ENCODE data around the gene STK24. TPM values are rescaled to one million over a fixed set of nuclear protein-coding genes. Genes with fewer than 3 reads are reported as not detected.

STK24 gene
- total and polyA plus RNA-seq, 10 of the 15 experiments (the other 5 are each of a cell fraction or from before 2014, with no cell fraction given) = 7.5 to 115 (median 52.9) TPM

- TF ChIP-seq ZBTB40 (IDR thresholded peaks at IDR 0.05; ENCODE audit: borderline replicate concordance) (no peak), SUZ12 (IDR thresholded peaks at IDR 0.05; ENCODE audit: unreplicated experiment) (no peak), HCFC1 (IDR thresholded peaks at IDR 0.05; ENCODE audit: low read length) (no peak), ELK1 (IDR thresholded peaks at IDR 0.05; ENCODE audit: low read depth, low read length) (no peak)
Measured at GRCh38 chr13:98541701-98542203, 35.2 kb downstream of the STK24 start (continued).

- H3K9me3 ChIP-seq (replicated peaks; ENCODE audit: control insufficient read depth, insufficient read depth, low read length) = no peaks in the 10 kb centered on the region
- ChIA-PET SMC1A (ENCODE audit: uncharacterized antibody, unreplicated experiment) (interaction anchor here (0.7 to 2.7 kb wide), 21 partner anchors 8 to 111 kb away, joined by 3 to 17 read pairs (median 5); no protein-coding TSS in a partner anchor), POLR2A (interaction anchor here (0.6 to 2.2 kb wide), 8 partner anchors 8 to 40 kb away, joined by 3 to 11 read pairs (median 5); no protein-coding TSS in a partner anchor), RAD21 (ENCODE audit: unreplicated experiment) (interaction anchor here (0.6 to 2.6 kb wide), 9 partner anchors 8 to 133 kb away, joined by 3 to 9 read pairs (median 3); no protein-coding TSS in a partner anchor), CTCF (interaction anchor here (1.0 to 3.0 kb wide), 11 partner anchors 8 to 112 kb away, joined by 3 to 8 read pairs (median 4); no protein-coding TSS in a partner anchor)
- peaks cover 6 to 11% of the 10 kb centered on the region in 2 experiments; a peak in 3 of 4 replicates for H3K36me3 ChIP-seq (ENCODE audit: control insufficient read depth in 2 of 2, insufficient read depth in 2 of 2, low read length in 1 of 2)
- H3K79me2 ChIP-seq (ENCODE audit: control insufficient read depth, insufficient read depth, low read length) = peaks cover 96% of the 10 kb centered on the region
- intact Hi-C loops (cut with micrococcal nuclease; ENCODE audit: unreplicated experiment) (no loop called here), in situ Hi-C loops (cut with MboI) (no loop called here)
- 60% methylated on average over 5 of the region's 5 CpGs for WGBS (ENCODE audit: insufficient coverage, insufficient replicate concordance, low lambda C conversion rate, missing lambda C conversion rate)
- H3K27me3 ChIP-seq (replicated peaks in 1 of 2; ENCODE audit: control insufficient read depth in 2 of 2, insufficient read depth in 2 of 2, low read length in 1 of 2) = no peaks in the 10 kb centered on the region
- peak overlapping the region; percentile 28; the same call in 1 of the 2 replicates for H3K27ac ChIP-seq (ENCODE audit: control insufficient read depth, insufficient read depth)
- H4K20me1 ChIP-seq (ENCODE audit: control insufficient read depth, insufficient read depth) = peaks cover 5% of the 10 kb centered on the region
- peak overlapping the region; percentile 57 for H3K4me2 ChIP-seq (ENCODE audit: control insufficient read depth, insufficient read depth)
- H3K9ac ChIP-seq (ENCODE audit: control insufficient read depth, insufficient read depth, low read length) = no peak overlapping the region
- no TSS peak for BruUV-seq (replicated peaks)
- no peak for DNase-seq (ENCODE audit: low read depth, low spot score)
- no peak overlapping the region for H2AFZ ChIP-seq (ENCODE audit: control insufficient read depth, low read depth, low read length)
- no peak overlapping the region for H3K4me3 ChIP-seq
- FAIRE-seq = no peak
- ATAC-seq = no peak
- peaks cover 56% of the 10 kb centered on the region for H3K4me1 ChIP-seq (ENCODE audit: control insufficient read depth, insufficient read depth, low read length)
- TF ChIP-seq PBX3 (IDR thresholded peaks at IDR 0.05; ENCODE audit: insufficient replicate concordance, low read depth, low read length) (no peak), NBN (IDR thresholded peaks at IDR 0.05) (no peak), ZNF687 (IDR thresholded peaks at IDR 0.05) (no peak), TBL1XR1 (IDR thresholded peaks at IDR 0.05; ENCODE audit: low read depth, low read length) (no peak), RBBP5 (conservative IDR thresholded peaks at IDR 0.05) (no peak), TCF12 (IDR thresholded peaks at IDR 0.05; ENCODE audit: low read depth, low read length) (no peak), ZZZ3 (IDR thresholded peaks at IDR 0.05; ENCODE audit: control insufficient read depth, insufficient read length, low read depth) (no peak), HCFC1 (IDR thresholded peaks at IDR 0.05; ENCODE audit: low read length) (no peak), CREM (IDR thresholded peaks at IDR 0.05; ENCODE audit: low read depth) (no peak)
Measured at GRCh38 chr13:98541191-98541590, 35.7 kb downstream of the STK24 start.
